GM06990 (cell line): ENCODE measurements around the gene KCNC4.

ENCODE experiments used
- DNase-seq: peaks from one replicate; pipeline ENCODE4 v3.0.0-alpha.2; 2011; ENCODE audit not compliant: insufficient read length; ENCODE audit errors: extremely low read depth
- H3K27me3 ChIP-seq: replicated peaks from 2 replicates; pipeline ENCODE4 v1.6.0; 2011; ENCODE audit warnings: low read length; ENCODE audit not compliant: control insufficient read depth, insufficient read depth
- H3K36me3 ChIP-seq: 2 replicates; pipeline ENCODE4 v1.5.1; 2011; ENCODE audit warnings: low read length; ENCODE audit not compliant: control insufficient read depth, insufficient read depth
- H3K4me3 ChIP-seq: replicated peaks from 2 replicates; pipeline ENCODE4 v1.5.1; 2011; ENCODE audit warnings: low read depth, mild to moderate bottlenecking, control low read depth, low read length
- CTCF ChIP-seq: IDR thresholded peaks from 2 replicates; pipeline ENCODE4 v1.5.1; 2011; ENCODE audit warnings: low read length, control low read depth, mild to moderate bottlenecking, inconsistent platforms; ENCODE audit not compliant: insufficient read depth, poor library complexity, severe bottlenecking

The KCNC4 gene

GRCh38 chr1:110230381-110231199 lies 20.5 kb downstream of the KCNC4 start:
- Histone ChIP-seq H3K27me3 (no peaks in the 10 kb centered on the region), H3K4me3 (no peak overlapping the region), H3K36me3 (no peaks in the 10 kb centered on the region)
- no peak for TF ChIP-seq CTCF
- DNase-seq: no peak

GRCh38 chr1:110233861-110234260 lies 23.7 kb downstream of the KCNC4 start:
- no peak overlapping the region for H3K4me3 ChIP-seq
- H3K27me3 ChIP-seq: no peaks in the 10 kb centered on the region
- no peak for TF ChIP-seq CTCF
- no peaks in the 10 kb centered on the region for H3K36me3 ChIP-seq
- DNase-seq: no peak

- no peak for TF ChIP-seq CTCF
- no peak for DNase-seq
- Histone ChIP-seq H3K36me3 (no peaks in the 10 kb centered on the region), H3K27me3 (no peaks in the 10 kb centered on the region), H3K4me3 (no peak overlapping the region)
These were observed 24.6 kb downstream of the KCNC4 start for GRCh38 chr1:110234691-110235090.

- no peak overlapping the region for H3K4me3 ChIP-seq
These were observed 25.2 kb downstream of the KCNC4 start for GRCh38 chr1:110235181-110235833.

GRCh38 chr1:110235834-110236682 lies 25.9 kb downstream of the KCNC4 start:
- Histone ChIP-seq H3K27me3 (no peaks in the 10 kb centered on the region), H3K36me3 (no peaks in the 10 kb centered on the region), H3K4me3 (no peak overlapping the region; the same call in 1 of the 2 replicates)
- DNase-seq: no peak
- no peak for TF ChIP-seq CTCF

More at GRCh38 chr1:110235181-110235833, 25.2 kb downstream of the KCNC4 start:
- Histone ChIP-seq H3K27me3 (no peaks in the 10 kb centered on the region), H3K36me3 (no peaks in the 10 kb centered on the region)
- no peak for DNase-seq
- no peak for TF ChIP-seq CTCF
